Peyer's patch (tissue), 4 donors: ENCODE data around the gene HAGH. TPM values are rescaled to one million over a fixed set of nuclear protein-coding genes. Genes with fewer than 3 reads are reported as not detected.
"Not testable (repeated sequence)": the region's sequence is repeated elsewhere in the genome, so short reads cannot be mapped to it uniquely, and the experiment has no call there.

Source experiments
- DNase-seq, 3 donors: peaks; one replicate each; pipeline ENCODE4 v3.0.0-alpha.2; 2017 to 2019
- H3K27ac ChIP-seq, 4 donors: fragments of 200-600 bp; sonication (generic); one replicate each; pipeline ENCODE4 v1.5.1; 2016 to 2019
- H3K27me3 ChIP-seq, 2 donors: fragments of 200-600 bp; sonication (generic); one replicate each; pipeline ENCODE4 v1.5.1; 2019
- H3K36me3 ChIP-seq, 3 donors: fragments of 200-600 bp; sonication (generic); one replicate each; pipeline ENCODE4 v1.5.1; 2016 to 2019
- H3K4me1 ChIP-seq, 4 donors: fragments of 200-600 bp; sonication (generic); one replicate each; pipeline ENCODE4 v1.5.1; 2016 to 2019
- H3K4me3 ChIP-seq, 4 donors: fragments of 200-600 bp; sonication (generic); 1 replicate in 3 of 4; 2 replicates in 1 of 4; pipeline ENCODE4 v1.5.1; 2016 to 2019; ENCODE audit warnings: mild to moderate bottlenecking in 1 of 4
- H3K9me3 ChIP-seq, 4 donors: fragments of 200-600 bp; sonication (generic); one replicate each; pipeline ENCODE4 v1.5.1; 2016 to 2019; ENCODE audit warnings: mild to moderate bottlenecking in 1 of 4
- POLR2A ChIP-seq, 2 donors: fragments of 450-650 bp; IDR thresholded peaks; one replicate each; pipeline ENCODE4 v1.5.1; 2017; ENCODE audit warnings: antibody characterized with exemption in 2 of 2, mild to moderate bottlenecking in 2 of 2, moderate library complexity in 2 of 2
- total RNA-seq, 4 donors: library from RNA; depleted of rRNA; stranded (reverse); fragments of >200 nt; gene quantifications; one replicate each; pipeline ENCODE4 v1.1.0, GENCODE V29; 2016
- TF ChIP-seq, protein P1 (sequence below), 6 experiments: fragments of 450-650 bp in 4 of 6; fragments of 200-600 bp in 2 of 6; sonication (generic) in 1 of 6; IDR thresholded peaks; one replicate each; pipeline ENCODE4 v1.5.1; 2017 to 2019; ENCODE audit warnings: antibody characterized with exemption in 6 of 6, mild to moderate bottlenecking in 3 of 6, moderate library complexity in 1 of 6

Gene HAGH
- total RNA-seq, 4 donors from 2014 or later = 105 to 187 (median 155) TPM

DNA sequence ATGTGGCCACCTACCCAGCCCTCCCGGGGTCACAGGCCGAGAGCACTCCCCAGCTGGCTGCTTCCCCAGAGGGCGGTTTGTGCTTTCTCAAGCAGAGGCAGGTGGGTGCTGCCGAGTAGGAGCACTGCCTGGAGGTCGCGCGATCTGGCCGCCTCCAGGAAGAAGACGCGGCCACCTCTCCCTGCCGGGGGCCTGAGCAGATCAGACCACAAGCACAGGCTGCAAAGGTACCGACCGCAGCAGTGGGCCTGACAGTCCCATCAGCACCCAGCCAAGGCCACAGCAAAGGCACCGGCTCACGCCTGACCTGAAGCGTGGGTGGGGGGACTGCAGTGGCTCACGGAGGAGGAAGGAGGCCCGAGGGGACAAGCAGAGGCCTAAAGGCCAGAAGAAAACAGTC is 17.9 kb downstream of the HAGH start:
- Histone ChIP-seq H3K27ac (no peak overlapping the region), H3K4me3 (no peak overlapping the region), H3K36me3 (peaks cover 0 to 46% (median 0%) of the 10 kb centered on the region in 3 donors), H3K9me3 (no peaks in the 10 kb centered on the region), H3K27me3 (no peaks in the 10 kb centered on the region), H3K4me1 (no peaks in the 10 kb centered on the region)
- TF ChIP-seq, protein P1, sequence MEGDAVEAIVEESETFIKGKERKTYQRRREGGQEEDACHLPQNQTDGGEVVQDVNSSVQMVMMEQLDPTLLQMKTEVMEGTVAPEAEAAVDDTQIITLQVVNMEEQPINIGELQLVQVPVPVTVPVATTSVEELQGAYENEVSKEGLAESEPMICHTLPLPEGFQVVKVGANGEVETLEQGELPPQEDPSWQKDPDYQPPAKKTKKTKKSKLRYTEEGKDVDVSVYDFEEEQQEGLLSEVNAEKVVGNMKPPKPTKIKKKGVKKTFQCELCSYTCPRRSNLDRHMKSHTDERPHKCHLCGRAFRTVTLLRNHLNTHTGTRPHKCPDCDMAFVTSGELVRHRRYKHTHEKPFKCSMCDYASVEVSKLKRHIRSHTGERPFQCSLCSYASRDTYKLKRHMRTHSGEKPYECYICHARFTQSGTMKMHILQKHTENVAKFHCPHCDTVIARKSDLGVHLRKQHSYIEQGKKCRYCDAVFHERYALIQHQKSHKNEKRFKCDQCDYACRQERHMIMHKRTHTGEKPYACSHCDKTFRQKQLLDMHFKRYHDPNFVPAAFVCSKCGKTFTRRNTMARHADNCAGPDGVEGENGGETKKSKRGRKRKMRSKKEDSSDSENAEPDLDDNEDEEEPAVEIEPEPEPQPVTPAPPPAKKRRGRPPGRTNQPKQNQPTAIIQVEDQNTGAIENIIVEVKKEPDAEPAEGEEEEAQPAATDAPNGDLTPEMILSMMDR (IDR thresholded peaks at IDR 0.05) = no peak
- no peak for TF ChIP-seq POLR2A (IDR thresholded peaks at IDR 0.05)
- no peak for DNase-seq

DNA sequence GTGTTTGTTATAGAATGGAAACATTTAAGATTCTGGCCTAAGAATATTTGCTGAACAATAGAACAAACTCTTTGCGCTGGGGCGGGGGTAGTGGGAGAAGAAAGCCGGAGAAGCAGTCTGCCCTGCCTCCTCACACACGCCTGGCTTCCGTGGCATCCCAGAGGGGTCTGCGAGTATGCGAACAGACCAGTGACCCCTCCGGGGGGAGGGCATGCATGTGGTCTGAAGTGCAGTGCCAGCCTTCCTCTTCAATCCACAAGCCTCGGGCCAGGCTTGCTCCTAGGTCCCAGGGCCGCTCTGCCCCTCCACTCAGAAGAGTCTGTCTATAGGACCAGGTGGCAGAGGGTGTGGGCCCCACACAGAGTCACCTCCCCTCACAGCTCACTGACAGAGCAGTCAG is 19.0 kb downstream of the HAGH start:
- H3K27ac ChIP-seq = no peak overlapping the region
- DNase-seq = peak in 1 of 3 donors; percentile 42
- no peak for TF ChIP-seq POLR2A (IDR thresholded peaks at IDR 0.05)
- TF ChIP-seq, protein P1 (IDR thresholded peaks at IDR 0.05) = no peak
- H3K9me3 ChIP-seq = no peaks in the 10 kb centered on the region
- no peaks in the 10 kb centered on the region for H3K4me1 ChIP-seq
- H3K4me3 ChIP-seq = no peak overlapping the region
- H3K36me3 ChIP-seq = peaks cover 0 to 46% (median 0%) of the 10 kb centered on the region in 3 donors
- H3K27me3 ChIP-seq = no peaks in the 10 kb centered on the region

DNA sequence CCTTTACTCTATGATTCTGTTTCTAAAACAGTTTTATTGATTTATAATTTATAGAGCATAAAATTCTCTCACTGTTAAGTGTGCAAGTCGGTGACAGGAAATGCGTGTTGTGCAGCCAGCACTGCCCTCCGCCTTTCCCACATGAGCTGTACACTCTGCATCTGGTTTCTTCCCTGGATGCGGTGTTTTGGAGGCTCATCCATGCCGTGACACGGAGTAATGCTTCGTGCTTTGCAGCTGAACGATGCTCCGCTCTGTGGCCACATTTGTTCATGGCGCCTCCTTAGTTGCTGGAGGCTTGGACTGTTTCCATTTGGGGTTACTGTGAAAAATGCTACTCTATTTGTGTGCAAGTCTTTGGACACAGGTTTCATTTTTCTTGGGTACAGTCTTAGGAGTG is 25.9 kb downstream of the HAGH start:
- no peaks in the 10 kb centered on the region for H3K27me3 ChIP-seq
- no peak for DNase-seq
- H3K36me3 ChIP-seq = no peaks in the 10 kb centered on the region
- H3K9me3 ChIP-seq = peaks cover 0 to 4% (median 0%) of the 10 kb centered on the region in 4 donors
- TF ChIP-seq, protein P1 (IDR thresholded peaks at IDR 0.05) = no peak
- TF ChIP-seq POLR2A (IDR thresholded peaks at IDR 0.05) = no peak
- H3K4me1 ChIP-seq = no peaks in the 10 kb centered on the region
- no peak overlapping the region for H3K27ac ChIP-seq
- no peak overlapping the region for H3K4me3 ChIP-seq

DNA sequence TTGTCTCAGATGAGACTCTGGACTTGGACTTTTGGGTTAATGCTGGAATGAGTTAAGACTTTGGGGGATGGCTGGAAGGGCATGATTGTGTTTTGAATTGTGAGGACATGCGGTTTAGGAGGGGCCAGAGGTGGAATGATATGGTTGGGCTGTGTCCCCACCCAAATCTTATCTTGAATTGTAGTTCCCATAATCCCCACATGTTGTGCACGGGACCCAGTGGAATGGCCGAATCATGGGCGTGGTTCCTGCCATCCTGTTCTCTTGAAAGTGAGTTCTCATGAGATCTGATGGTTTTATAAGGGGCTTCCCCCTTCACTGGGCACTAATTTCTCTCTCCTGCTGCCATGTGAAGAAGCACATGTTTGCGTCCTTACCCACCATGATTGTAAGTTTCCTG is 27.4 kb downstream of the HAGH start:
- not testable (repeated sequence) for H3K4me3 ChIP-seq, H3K27ac ChIP-seq, H3K36me3 ChIP-seq, H3K9me3 ChIP-seq, H3K4me1 ChIP-seq, DNase-seq, H3K27me3 ChIP-seq

DNA sequence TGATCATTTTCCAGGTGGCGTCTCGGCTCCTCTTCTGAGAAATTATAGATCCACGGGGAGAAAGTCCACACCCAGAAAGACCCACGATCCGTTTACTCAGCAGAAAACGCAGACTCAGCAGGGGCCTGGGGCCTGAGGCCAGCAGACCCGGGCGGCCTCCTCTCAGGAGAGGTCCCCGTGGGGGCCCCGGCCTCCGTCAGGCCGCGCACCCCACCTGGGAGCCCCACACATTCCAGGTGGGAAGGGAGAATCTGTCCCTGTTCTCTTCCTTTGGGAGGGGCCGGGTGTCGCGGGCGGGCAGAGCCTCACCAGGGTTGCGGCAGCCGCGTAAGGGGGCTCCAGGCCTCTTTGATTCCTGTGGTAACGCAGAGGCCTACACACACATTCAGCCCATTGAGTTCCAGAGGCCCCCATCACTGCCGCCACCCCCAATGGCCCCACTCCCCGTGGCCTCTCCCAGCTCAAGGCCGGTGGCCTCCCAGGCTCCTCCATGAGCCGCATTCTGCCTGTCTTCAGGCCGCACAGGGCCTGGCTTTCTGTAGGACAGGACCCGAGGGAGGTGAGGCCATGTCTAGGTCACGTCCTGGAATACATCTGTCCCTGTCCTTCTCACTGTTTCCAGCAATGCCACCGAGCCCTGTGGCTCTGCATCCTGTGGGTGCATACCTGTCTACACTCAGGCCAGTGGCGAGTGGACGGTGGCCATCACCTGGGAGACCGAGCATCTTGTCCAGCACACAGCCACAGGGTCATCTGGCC is 31.5 kb downstream of the HAGH start:
- Histone ChIP-seq H3K36me3 (peaks cover 0 to 7% (median 0%) of the 10 kb centered on the region in 3 donors), H3K27ac (no peak overlapping the region), H3K9me3 (peaks cover 0 to 4% (median 0%) of the 10 kb centered on the region in 4 donors), H3K4me1 (no peaks in the 10 kb centered on the region), H3K27me3 (no peaks in the 10 kb centered on the region), H3K4me3 (no peak overlapping the region)
- TF ChIP-seq POLR2A (IDR thresholded peaks at IDR 0.05) = no peak
- TF ChIP-seq, protein P1 (IDR thresholded peaks at IDR 0.05) = no peak
- DNase-seq = no peak

DNA sequence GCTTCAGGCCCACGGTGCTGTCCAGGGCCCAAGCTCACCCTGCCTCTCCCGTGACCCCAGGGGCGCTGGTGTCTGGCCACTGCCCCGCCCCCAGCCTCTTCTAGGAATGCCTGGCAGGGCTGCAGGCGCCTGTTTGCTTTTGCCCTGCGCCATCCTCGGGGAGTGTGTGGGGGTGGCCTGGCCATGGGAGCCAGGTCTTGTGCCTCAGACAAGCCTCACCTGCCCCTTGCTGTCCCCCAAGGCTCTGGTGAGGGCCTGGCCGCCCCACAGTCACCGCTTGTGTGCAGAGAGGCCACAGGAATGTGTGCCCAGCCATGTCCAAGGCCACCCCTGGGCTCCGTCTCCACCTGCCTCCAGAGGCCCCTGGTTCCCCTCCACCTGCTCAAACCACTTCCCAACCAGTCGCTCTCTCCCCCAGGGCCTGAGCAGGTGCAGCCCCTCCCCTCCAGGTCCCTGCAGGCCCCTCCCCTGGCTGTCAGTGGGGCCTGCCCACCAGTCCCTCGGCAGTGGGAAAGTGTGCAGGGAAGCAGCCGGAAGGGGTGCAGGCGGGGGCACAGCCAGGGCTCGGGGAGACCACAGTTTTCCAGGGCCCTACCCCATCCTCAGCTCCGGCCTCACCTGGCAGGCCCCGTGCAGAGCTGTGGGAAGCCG is 32.3 kb downstream of the HAGH start:
- TF ChIP-seq POLR2A (IDR thresholded peaks at IDR 0.05) = no peak
- TF ChIP-seq, protein P1 (IDR thresholded peaks at IDR 0.05) = no peak
- Histone ChIP-seq H3K36me3 (peaks cover 0 to 12% (median 0%) of the 10 kb centered on the region in 3 donors), H3K27ac (no peak overlapping the region), H3K4me1 (no peaks in the 10 kb centered on the region), H3K4me3 (no peak overlapping the region), H3K9me3 (peaks cover 0 to 4% (median 0%) of the 10 kb centered on the region in 4 donors), H3K27me3 (no peaks in the 10 kb centered on the region)
- DNase-seq = peak in 1 of 3 donors; percentile 47
